HepG2 (cell line): ENCODE measurements around the gene FOXR1. TPM values are rescaled to one million over a fixed set of nuclear protein-coding genes. Genes with fewer than 3 reads are reported as not detected.

Source experiments
- BRF2 ChIP-seq: sonication (generic); formaldehyde crosslinking; IDR thresholded peaks from 2 replicates; pipeline ENCODE4 v1.8.1; 2022; ENCODE audit warnings: mild to moderate bottlenecking, missing genetic modification reagents
- CC2D1A ChIP-seq: sonication (generic); formaldehyde crosslinking; IDR thresholded peaks from 2 replicates; pipeline ENCODE4 v1.8.1; 2023; ENCODE audit warnings: mild to moderate bottlenecking, missing genetic modification reagents
- KLF11 ChIP-seq: IDR thresholded peaks from 2 replicates; pipeline ENCODE4 v1.6.1; 2016; ENCODE audit warnings: missing compliant biosample characterization
- SMYD3 ChIP-seq: sonication (generic); formaldehyde crosslinking; IDR thresholded peaks from 2 replicates; pipeline ENCODE4 v1.8.1; 2023; ENCODE audit warnings: mild to moderate bottlenecking, missing genetic modification reagents
- SOX13 ChIP-seq, 3 experiments: fragments of 450-650 bp in 1 of 3; sonication (generic) in 1 of 3; formaldehyde crosslinking in 1 of 3; IDR thresholded peaks in 2 of 3; conservative IDR thresholded peaks in 1 of 3; 2 replicates each; pipeline versions ENCODE4 v1.5.0 to v1.6.1; 2016 to 2020; ENCODE audit warnings: antibody characterized with exemption in 1 of 3, mild to moderate bottlenecking in 1 of 3, missing compliant biosample characterization in 1 of 3, missing genetic modification reagents in 1 of 3, moderate library complexity in 1 of 3
- SOX5 ChIP-seq: IDR thresholded peaks from 2 replicates; pipeline ENCODE4 v1.6.1; 2016; ENCODE audit warnings: borderline replicate concordance
- STAT6 ChIP-seq: sonication (generic); formaldehyde crosslinking; IDR thresholded peaks from 2 replicates; pipeline ENCODE4 v1.4.0; 2020; ENCODE audit warnings: missing genetic modification reagents, mild to moderate bottlenecking, borderline replicate concordance
- TAF1 ChIP-seq: sonication (generic); formaldehyde crosslinking; IDR thresholded peaks from 2 replicates; pipeline ENCODE4 v1.4.0; 2020; ENCODE audit warnings: missing genetic modification reagents
- TMF1 ChIP-seq: sonication (generic); formaldehyde crosslinking; IDR thresholded peaks from 2 replicates; pipeline ENCODE4 v1.8.1; 2022; ENCODE audit warnings: low read depth, missing genetic modification reagents
- USF2 ChIP-seq, 2 experiments: sonication (generic) in 1 of 2; formaldehyde crosslinking in 1 of 2; IDR thresholded peaks; 2 replicates each; pipeline versions ENCODE4 v1.5.1 to v1.6.1; 2011 to 2020; ENCODE audit warnings: borderline replicate concordance in 1 of 2, low read depth in 1 of 2, low read length in 1 of 2, mild to moderate bottlenecking in 1 of 2, missing genetic modification reagents in 1 of 2, moderate library complexity in 1 of 2
- ZBTB49 ChIP-seq: sonication (generic); formaldehyde crosslinking; IDR thresholded peaks from 2 replicates; pipeline ENCODE4 v1.4.0; 2020; ENCODE audit warnings: missing genetic modification reagents, borderline replicate concordance
- ZNF232 ChIP-seq: sonication (generic); formaldehyde crosslinking; IDR thresholded peaks from 2 replicates; pipeline ENCODE4 v1.4.0; 2020; ENCODE audit warnings: missing genetic modification reagents, borderline replicate concordance
- ZNF333 ChIP-seq: sonication (generic); formaldehyde crosslinking; IDR thresholded peaks from 2 replicates; pipeline ENCODE4 v1.4.0; 2020; ENCODE audit warnings: mild to moderate bottlenecking, missing genetic modification reagents, borderline replicate concordance
- ZNF446 ChIP-seq: sonication (generic); formaldehyde crosslinking; IDR thresholded peaks from 2 replicates; pipeline ENCODE4 v1.5.0; 2020; ENCODE audit warnings: mild to moderate bottlenecking, missing genetic modification reagents
- ZNF605 ChIP-seq: sonication (generic); formaldehyde crosslinking; IDR thresholded peaks from 2 replicates; pipeline ENCODE4 v1.8.0; 2022; ENCODE audit warnings: mild to moderate bottlenecking, missing genetic modification reagents
- ZNF678 ChIP-seq: sonication (generic); formaldehyde crosslinking; IDR thresholded peaks from 2 replicates; pipeline ENCODE4 v1.4.0; 2020; ENCODE audit warnings: mild to moderate bottlenecking, missing genetic modification reagents
- ZNF704 ChIP-seq: sonication (generic); formaldehyde crosslinking; IDR thresholded peaks from 2 replicates; pipeline ENCODE4 v1.8.1; 2023; ENCODE audit warnings: mild to moderate bottlenecking, inconsistent platforms, moderate library complexity, missing genetic modification reagents, borderline replicate concordance
- ZSCAN21 ChIP-seq: sonication (generic); formaldehyde crosslinking; IDR thresholded peaks from 2 replicates; pipeline ENCODE4 v1.8.0; 2022; ENCODE audit warnings: mild to moderate bottlenecking, missing genetic modification reagents, moderate library complexity, borderline replicate concordance
- polyA plus RNA-seq, 8 experiments: library from polyadenylated mRNA; depleted of rRNA in 3 of 8; stranded (reverse) in 7 of 8; unstranded in 1 of 8; fragments of >200 nt; fragmentation: Illumina TruSeq in 4 of 8; extraction: Trizol in 4 of 8; gene quantifications; 2 replicates each; pipeline versions ENCODE4 v1.2.1 to v1.2.3, GENCODE V29; 2011 to 2016; ENCODE audit warnings: low read depth in 4 of 8, missing spikeins in 1 of 8, mixed read lengths in 1 of 8; ENCODE audit not compliant: insufficient read depth in 1 of 8
- total RNA-seq, 5 experiments: library from RNA; depleted of rRNA; stranded (reverse); fragments of >200 nt; fragmentation: Illumina TruSeq; extraction: Trizol; gene quantifications; 2 replicates each; pipeline ENCODE4 v1.2.3, GENCODE V29; 2016; ENCODE audit warnings: low read depth in 1 of 5

FOXR1 gene
- total and polyA plus RNA-seq, 2 of the 13 experiments (the other 11 are each of a cell fraction or from before 2014, with no cell fraction given) = not detected

GRCh38 chr11:119025978-119026766 lies 54.6 kb downstream of the FOXR1 start (continued):
- no peak for TF ChIP-seq ZNF232 (CRISPR knock-in tag)
- TF ChIP-seq BRF2 = no peak
- no peak for TF ChIP-seq KLF11 (CRISPR knock-in tag)
- no peak for TF ChIP-seq ZBTB49
- no peak for TF ChIP-seq ZNF605 (CRISPR knock-in tag)
- TF ChIP-seq SMYD3 = no peak
- no peak for TF ChIP-seq STAT6 (CRISPR knock-in tag)
- no peak for TF ChIP-seq TAF1 (CRISPR knock-in tag)
- 0 out of 2 replicates have a peak, but pooled peaks have one; percentile 9 for TF ChIP-seq USF2 (IDR thresholded peaks at IDR 0.05; ENCODE audit: low read depth, low read length)
- no peak for TF ChIP-seq USF2 (CRISPR knock-in tag; IDR thresholded peaks at IDR 0.05; ENCODE audit: borderline replicate concordance)
- no peak for TF ChIP-seq ZNF704 (CRISPR knock-in tag)
- TF ChIP-seq SOX5 (CRISPR knock-in tag) = no peak
- no peak for TF ChIP-seq SOX13 (IDR thresholded peaks at IDR 0.05)
- no peak for TF ChIP-seq SOX13 (CRISPR knock-in tag; conservative IDR thresholded peaks at IDR 0.05 in 1 of 2, IDR thresholded peaks at IDR 0.05 in 1 of 2)
- no peak for TF ChIP-seq ZNF333 (CRISPR knock-in tag)
- TF ChIP-seq CC2D1A (CRISPR knock-in tag) = no peak
- TF ChIP-seq TMF1 (CRISPR knock-in tag) = no peak
- no peak for TF ChIP-seq ZNF678
- no peak for TF ChIP-seq ZSCAN21 (CRISPR knock-in tag)
- no peak for TF ChIP-seq ZNF446 (CRISPR knock-in tag)
